GM04504 (cell line): ENCODE data around the gene ILDR1.

Source experiments
- DNase-seq: peaks from one replicate; pipeline ENCODE4 v3.0.0-alpha.2; 2012; ENCODE audit warnings: low read depth

The ILDR1 gene

DNA sequence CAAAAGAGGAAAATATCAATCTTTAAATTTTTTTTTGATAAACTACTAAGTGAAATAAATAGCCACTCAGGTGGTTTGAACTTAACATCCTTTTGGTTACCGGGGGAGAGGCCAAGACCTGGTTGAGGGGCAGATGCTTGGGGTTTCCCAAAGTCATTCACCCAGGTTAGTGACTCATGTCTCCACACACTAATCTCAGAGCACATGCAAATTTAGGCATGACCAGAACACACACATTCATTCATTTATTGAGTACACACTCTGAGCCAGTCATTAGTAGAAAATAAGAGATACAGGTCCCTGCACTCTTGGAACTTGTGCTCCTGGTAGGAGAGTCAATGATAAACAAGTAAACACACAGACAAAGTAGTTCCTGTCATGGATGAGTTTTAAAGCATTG lies 7.3 kb downstream of the ILDR1 start:
- DNase-seq: no peak

DNA sequence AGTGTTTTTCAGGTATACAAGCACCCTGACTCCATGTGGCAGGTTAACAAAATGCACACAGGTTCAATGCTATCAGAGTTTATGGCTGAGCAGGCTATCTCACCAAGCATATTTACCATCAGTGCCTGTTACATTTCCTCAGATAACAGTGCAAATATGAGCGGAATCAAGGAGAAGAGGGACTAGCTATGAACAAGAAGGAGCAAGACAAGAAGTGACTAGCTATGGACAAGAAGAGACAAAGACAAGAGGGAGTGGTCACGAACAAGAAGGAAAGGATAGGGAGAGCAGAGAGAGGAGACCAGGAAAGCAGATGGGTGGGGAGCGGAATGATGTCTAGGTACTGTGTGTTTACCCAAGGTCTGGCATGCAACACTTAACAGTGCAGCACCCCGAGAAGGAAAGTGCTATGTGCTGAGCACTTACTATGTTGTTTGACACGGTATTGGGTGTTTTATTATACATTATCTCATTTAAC lies 8.6 kb downstream of the ILDR1 start:
- no peak for DNase-seq

DNA sequence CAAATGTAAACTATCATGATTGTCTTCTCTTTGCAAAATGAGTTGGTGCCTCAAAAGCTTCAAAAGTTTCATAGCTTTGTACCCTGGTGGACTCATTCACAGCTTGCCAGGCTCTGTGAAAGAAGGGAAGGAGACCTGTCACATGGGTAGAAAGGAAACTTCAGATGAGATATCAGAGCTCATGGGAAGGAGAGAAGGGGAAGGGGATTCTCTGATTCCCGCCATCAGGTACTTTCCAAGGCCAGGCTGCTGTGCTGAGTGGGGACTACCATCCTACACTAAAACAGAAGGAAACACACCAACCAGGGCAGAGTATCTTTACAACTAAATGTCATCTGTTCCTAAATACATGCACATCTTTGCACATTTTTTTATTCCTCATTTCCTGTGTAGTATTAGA lies 9.2 kb downstream of the ILDR1 start:
- no peak for DNase-seq

DNA sequence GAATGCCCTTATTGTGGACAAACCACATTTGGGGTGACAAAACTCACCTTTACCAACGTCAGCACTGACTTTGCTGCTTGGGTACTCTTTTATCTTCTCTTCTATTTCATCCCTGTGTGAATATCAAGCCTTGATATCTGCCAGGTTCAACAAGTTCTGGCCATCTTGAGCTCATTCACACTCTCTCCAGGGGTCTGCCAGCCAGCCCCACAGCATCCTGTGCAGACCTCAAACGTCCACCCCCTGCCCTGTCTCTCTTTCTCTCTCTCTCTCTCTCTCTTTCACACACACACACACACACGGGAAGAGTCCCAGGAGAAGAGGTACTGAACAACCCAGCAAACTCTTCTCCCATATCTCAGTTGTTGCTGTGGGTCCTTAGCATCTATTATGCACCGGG lies 10.7 kb downstream of the ILDR1 start:
- DNase-seq: no peak

DNA sequence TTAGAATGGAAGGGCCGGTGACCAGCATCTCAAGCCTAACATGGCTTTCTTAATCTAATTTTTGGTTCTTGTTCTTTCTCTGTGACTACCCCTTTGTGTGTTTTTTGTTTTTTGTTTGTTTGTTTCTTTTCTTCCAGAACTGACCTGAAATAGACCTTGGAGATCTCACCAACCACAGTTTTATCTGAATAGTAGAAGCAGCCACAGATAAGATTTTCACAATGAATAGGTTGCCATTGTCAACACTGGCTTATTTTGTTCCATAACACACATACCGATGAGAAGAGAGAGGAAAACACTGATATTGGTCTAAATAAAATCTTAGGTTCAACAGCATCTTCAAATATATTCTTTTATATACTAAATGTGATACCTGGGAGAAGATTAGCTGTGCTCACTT lies 11.5 kb downstream of the ILDR1 start:
- DNase-seq: no peak

DNA sequence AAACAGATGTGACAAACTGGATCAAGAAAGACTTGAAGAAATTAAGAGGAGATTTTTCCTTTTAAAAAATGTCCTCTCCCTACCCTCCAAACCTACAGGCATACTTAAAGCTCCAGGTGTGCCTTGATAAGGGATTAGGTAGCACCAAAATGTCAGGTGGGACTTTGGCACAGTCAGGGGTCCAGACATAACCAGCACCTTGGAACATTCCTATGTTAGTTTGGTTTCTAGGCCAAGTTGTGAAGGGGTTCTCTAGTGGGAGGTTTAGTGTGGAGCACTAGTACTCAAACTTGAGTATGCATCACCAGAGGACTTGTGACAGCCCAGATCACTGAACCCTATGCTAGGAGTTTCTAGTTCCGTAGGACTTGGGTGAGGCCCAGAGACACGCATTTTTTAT lies 13.9 kb downstream of the ILDR1 start:
- DNase-seq: no peak

DNA sequence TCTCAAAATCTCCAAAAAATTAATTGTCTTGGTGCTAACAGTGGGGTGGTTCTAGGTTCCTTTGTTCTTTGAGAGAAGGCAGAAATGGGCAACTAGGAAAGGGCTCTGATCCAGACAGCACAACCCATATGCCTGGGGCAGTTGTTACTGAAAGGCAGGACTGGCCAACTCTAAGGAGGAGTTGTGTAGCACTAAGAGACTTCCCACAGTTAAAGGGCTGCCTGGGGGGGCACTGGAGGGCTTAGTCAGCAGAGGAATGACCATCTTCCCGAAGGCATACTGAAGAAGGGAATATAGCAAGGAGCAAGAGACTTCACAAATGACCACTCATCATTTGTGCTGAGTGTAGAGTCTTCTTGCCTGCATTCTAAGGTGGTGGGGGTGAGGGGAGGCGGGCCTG lies 15.8 kb downstream of the ILDR1 start:
- DNase-seq: no peak

DNA sequence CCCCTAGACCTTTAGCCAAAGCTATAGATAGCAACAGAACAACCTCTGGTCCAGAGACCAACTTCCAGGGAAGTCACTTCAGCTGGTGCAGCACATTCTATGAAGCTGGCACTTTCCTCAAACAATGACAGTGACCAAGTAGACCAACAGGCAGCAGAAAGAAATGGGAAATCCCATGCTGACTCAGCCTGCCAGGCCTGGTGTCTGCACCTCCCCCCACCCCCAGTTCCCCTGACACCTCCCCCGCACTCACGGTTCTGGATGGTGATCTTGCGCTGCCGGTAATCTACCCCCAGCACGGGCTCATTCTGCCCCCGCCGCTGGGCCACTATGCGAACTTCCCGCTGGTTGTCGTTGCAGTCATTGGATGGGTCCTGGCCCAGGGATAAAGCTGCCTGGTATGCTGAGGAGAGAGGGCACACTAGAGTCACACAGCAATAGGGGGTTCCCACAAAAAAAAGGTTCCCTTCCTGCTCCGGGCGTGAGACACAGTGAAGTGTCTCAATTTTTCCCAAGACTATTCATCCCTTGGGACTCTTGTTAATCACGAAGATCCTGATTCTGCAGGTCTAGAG lies 17.0 kb downstream of the ILDR1 start:
- DNase-seq: no peak

DNA sequence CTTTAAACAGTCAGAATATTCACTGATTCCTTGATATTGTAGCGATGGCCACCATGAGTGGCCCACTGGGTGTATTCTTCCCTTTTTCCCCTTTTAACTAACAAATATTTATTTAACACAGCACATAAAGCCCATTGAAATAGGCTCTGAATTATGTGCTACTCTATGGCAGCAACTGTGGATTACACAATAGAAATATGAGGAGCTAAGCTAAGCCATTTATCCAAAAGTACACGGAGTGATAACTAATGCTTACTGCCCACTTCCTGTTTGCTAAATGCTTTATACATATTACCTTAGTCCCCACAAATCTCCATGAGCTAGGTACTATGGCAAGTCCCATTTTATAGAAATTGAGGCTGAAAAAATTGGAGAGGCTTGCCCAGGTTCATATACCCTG lies 17.9 kb downstream of the ILDR1 start:
- no peak for DNase-seq

DNA sequence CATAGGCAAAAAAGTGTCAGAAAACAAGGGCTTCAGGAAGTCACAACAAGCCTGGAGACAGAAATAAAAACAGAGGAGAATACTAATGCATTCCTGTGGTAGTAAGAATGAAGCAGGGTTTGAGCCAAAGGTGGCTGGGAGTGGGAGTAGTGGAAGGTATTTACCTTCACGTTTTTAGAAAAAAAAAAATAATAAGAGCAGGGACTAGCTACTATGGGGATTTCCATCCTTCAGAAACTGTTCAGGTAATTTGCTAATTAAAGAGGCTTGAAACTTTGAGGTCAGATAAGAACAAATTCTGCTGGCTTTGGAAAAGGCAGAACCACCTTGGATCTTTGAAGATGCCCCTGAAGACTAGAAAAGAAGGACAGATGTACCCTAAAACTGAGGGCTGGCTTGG lies 18.4 kb downstream of the ILDR1 start:
- DNase-seq: no peak

DNA sequence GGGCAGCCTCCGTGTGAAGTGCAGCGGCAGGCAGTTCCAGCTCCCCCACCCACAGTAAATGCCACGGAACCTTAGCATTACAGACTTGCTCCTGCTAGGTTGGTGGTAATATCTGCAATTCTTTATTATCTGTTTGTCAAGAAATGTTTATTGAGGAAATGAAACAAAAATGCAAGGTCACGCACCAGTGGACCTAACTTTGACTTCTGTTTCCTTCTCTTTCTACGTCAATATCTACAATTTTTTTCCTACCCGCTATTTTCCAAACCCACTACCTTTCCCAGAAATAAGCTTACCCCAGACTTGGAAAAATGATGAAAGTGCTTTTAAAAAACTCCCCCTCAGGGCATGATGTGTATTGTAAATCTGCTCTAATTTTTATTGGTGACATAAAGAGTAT lies 18.9 kb downstream of the ILDR1 start:
- no peak for DNase-seq

DNA sequence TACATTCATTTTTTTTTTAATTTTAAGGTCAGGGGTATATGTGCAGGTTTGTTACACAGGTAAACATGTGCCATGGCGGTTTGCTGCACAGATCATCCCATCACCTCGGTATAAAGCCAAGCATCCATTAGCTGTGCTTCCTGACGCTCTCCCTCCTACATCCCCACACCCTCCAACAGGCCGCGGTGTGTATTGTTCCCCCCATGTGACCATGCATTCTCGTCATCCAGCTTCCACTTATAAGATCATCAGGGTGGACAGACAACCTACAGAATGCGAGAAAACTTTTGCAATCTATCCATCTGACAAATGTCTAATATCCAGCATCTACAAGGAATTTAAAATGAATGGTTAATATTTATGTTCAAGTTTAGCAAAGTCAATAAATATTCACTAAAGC lies 19.4 kb downstream of the ILDR1 start:
- no peak for DNase-seq

DNA sequence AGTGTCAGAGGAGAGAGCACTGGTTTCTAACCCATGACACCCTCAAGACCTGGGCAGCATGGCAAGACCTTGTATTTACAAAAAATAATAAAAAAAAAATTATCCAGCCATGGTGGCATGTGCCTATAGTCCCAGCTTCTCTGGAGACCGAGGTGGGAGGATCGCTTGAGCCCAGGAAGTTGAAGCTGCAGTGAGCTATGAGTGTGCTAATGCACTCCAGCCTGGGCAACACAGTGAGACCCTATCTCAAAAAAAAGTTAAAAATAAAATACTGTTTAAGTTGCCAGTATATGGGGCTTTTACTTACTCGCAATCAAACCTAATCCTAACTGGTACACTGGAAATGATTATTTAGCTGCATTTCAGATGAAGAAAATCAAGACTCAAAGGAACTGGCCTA lies 20.2 kb downstream of the ILDR1 start:
- DNase-seq: no peak

DNA sequence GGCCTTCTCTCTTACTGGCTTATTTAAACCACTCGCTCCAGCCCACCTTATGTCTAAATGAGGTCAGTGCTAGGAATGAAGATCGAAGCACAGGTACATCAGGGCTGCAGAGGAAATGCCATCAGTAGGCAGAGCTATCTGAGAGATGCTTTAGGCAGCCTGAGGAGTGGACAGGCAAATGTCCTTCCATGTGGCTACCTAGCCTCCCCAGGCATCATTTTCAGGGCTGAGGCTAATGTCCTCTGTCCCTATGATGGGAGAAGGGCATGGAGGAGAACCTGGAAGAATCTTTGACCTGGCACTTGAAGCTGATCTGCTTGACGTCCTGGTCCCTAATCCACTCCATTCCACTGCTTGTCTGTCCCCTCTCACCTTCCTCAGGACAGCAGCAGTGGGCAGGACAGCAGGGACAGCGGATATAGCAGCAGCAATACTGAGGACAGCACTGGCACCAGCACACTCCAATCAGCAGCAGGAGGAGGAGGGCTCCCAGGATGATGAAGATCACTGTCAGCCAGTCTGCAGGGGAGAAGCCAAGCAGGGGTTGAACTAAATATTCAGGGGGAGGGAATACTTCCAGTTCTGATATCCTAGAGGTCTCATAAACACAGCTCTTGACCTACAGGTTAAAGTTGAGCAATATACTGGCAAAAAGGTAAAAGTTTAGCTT lies 21.0 kb downstream of the ILDR1 start:
- DNase-seq: no peak

DNA sequence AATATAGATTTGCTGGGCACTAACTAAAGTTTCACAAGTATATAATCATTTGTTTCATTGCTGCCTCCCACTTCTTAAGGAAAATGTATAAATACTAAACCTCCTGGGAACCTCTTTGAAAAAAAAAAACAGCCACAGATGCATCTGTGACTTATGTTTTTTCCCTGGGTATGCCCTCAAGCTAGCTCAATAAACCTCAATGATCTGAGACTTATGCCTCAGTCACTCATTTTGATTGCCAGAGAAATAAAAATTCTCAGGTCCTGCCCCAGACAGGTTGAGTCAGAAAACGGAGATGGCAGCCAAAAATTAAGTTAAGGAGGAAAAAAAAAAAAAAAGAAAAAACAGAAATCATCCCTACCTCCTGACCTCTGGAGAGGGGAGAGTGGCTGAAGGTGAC lies 22.1 kb downstream of the ILDR1 start:
- DNase-seq: no peak

DNA sequence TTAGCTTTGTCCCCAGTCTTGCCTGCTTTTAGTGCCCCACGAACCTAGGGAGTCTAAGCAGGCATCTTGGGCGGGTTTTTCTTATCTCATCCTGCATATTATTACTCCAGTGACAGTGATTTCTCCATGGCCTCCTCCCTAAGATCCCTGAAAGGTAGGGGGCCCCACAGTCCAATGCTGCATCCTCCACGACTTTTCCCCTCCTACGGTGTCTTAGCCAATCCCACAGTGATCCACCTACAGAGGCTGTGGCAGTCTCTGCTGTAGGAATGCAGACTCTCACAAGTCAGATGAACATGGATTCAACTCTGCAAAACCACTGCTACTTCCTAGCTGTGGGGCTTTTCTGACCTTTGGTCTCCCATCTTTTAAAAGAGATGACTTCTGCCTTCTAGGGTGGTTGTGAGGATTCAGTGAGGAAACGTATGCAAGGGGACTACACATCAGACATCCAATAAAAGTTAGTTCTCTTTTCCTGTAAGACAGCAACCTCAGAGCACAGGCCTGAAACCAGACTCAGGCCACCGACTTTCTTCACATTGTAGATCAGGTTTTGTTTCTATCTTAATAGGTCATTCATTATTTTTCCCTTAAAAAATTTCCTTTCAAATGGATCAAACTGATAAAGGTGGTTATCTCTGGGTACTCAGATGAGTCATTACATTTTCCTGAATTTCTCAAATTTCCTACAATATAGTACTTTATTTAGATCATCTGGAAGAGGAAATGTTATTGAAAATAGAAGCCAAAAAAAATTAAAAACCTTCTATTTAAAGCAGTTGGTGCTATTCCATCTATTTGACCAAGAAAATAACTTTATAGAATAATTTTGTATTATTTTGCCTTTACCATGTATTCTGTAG lies 23.2 kb downstream of the ILDR1 start:
- DNase-seq: no peak

DNA sequence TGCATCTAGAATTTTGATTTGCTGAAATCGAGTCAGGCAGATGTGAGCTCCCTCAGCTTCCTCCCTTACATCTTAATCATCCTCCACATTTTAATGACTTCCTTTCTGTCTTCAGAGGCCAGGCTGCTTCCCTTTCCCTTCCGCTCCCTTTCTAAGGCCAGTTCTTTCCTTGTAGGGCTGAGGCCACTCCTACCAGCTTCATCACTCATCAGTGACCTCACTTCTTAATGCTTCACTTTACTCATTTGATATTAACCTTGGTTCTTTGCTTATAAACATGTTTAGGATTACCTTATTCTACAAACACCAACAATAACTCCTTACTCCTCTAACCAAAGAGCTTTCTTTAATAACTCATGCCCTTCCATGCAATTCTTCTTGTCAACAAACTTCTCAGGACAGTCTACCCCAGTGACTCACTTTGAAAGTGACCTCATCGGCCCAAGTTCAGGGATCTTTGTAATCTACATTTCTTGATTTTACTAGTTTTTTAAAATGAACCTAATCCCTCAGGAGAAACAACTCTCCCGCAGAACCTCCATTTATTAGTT lies 23.9 kb downstream of the ILDR1 start:
- no peak for DNase-seq

DNA sequence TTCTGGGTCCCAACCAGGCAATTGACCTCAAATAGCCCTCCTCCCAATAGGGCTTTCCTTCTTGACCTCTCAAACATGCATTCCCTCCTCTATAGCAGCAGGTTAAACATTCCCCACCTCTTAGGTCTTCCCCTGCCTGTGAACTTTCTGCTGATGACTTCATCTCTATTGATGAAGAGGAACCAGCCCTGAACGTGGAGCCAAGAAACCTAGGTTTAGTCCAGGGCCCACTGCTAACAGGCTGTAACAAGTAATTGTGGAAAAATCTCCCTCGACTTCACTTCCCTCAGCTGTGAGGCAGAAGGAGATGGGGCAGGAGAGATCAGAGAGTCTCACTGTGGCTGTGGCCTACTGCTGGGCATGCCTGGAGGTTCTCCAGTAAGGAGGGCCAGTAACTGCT lies 24.7 kb downstream of the ILDR1 start:
- DNase-seq: no peak

DNA sequence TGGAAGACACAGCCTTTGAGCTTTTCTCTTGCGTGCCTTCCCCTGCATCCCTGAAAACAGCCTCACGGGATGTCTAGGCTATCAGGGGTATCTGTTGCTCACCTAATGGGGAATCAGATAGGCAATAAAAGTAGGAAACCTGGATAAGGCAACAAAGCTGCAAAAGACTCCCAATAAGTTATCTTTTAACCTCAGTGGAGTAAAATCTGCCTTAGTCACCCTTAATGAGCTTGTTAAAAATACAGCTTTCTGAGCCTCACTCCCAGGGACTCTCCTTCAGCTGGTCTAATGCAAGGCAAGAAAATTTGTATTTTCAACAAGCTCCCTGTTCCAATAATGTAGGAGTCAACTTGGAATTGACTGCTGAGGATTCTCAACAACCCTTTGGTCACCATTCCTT lies 25.6 kb downstream of the ILDR1 start:
- DNase-seq: no peak

DNA sequence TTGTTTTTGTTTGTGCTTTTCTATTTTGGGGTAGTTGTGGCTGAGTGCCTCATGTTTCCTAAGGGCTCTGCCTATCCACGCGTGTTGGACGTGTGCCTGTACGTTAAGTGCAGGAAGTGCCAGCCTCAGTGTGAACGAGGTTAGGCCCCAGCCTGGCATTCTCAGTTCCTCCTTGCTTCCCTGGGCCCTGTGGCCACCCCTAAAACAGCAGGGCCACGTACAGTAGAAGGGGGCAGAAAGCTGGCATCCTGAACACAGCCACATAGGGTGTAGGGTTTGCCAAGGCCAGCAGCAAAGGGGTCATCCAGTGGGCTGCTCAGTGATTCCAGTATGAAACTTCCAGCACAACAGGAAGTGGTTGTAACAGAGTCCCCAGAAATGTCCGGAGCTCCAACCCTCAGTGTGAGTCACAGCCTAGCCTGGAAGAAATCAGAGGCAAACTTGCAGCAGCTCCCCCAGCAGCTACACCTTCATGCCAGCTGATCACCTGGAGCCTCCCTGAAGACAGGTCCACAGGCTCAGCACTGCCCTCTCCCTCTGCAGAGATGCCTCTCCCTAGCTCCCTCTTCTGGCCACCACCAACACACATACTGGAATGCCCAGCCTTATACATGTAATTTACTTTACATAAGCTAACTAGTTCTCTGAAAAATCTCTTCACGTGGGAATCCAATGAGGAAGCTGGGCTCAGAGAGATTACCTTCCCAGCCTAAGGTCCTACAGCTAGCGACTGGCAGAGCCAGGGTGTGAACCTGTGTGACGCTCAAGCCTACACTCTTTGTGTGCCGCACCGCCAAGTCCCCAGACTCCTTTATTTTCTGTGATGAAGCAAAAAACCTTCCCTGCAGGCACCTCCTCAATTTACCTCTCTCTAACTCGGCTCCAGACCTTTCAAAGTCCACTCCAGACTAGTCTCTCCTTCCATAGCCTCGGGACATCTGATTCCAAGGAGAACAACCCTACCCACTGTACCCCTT lies 26.6 kb downstream of the ILDR1 start:
- peak; percentile 28 for DNase-seq

DNA sequence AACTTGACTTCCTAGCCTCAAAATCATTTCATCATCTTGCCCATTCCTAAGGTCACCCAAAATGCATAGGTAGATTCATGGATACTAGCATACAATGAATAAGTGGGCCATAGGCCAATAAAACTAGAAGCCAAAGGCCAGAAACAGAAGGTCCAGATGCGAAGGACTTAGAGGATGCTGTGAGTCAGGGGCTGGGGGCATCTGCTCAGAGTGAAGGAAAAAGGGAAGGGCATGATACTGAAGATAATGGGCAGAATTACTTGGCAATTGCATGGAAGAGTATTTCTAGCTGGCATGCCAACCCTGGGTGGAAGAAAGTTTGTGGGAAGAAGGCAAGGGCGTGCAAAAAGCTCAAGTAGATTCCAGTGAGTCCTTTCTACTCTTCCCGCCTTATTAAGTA lies 27.5 kb downstream of the ILDR1 start:
- DNase-seq: no peak
